Right cardiac atrium (tissue), 5 donors: Measurements from ENCODE around the gene GLS. TPM values are rescaled to one million over a fixed set of nuclear protein-coding genes. Genes with fewer than 3 reads are reported as not detected.

Source experiments
- ATAC-seq, 2 donors: fragments of 200-7000 bp; cut with Tn5 transposase; one replicate each; pipeline versions ENCODE4 v1.8.0 to v1.9.1; 2020; ENCODE audit warnings: moderate library complexity in 2 of 2, mild to moderate bottlenecking in 1 of 2
- DNase-seq, 3 donors: peaks; one replicate each; pipeline ENCODE4 v3.0.0-alpha.2; 2020
- H3K27ac ChIP-seq: one replicate; pipeline ENCODE4 v1.5.1; 2013; ENCODE audit warnings: mild to moderate bottlenecking, low read length, control low read depth, moderate library complexity
- H3K27me3 ChIP-seq: one replicate; pipeline ENCODE4 v1.6.1; 2013; ENCODE audit not compliant: control insufficient read depth, insufficient read depth
- H3K4me1 ChIP-seq: one replicate; pipeline ENCODE4 v1.6.1; 2013; ENCODE audit warnings: low read length; ENCODE audit not compliant: control insufficient read depth, insufficient read depth
- H3K4me3 ChIP-seq: one replicate; pipeline ENCODE4 v1.5.1; 2013; ENCODE audit warnings: low read length, control low read depth
- H3K9me3 ChIP-seq: one replicate; pipeline ENCODE4 v1.6.1; 2013; ENCODE audit warnings: low read length; ENCODE audit not compliant: control insufficient read depth
- WGBS: extraction: QIAGEN DNeasy Blood & Tissue Kit; methylation state at CpG from one replicate; pipeline ENCODE4 v1.1.7; 2013; 5-methylcytosine and 5-hydroxymethylcytosine counted together
- intact Hi-C, 4 donors: fragments of 100-400 bp; cut with DNase I; formaldehyde crosslinking; loops; one replicate each; pipeline versions ENCODE4 v1.11.0 to v1.14.0; 2022 to 2023
- polyA plus RNA-seq: library from polyadenylated mRNA; stranded (reverse); fragments of 200-250 nt; gene quantifications from one replicate; pipeline ENCODE4 v1.2.3, GENCODE V29; 2013
- total RNA-seq, 4 donors: library from RNA; stranded (reverse); fragmentation: NEBNext Ultra II Directional; extraction: Animal tissue kit (Norgen Biotek cat#: 25700); gene quantifications; one replicate each; pipeline ENCODE4 v1.2.1, GENCODE V29; 2021
- donor health status: healthy with polysubstance abuse.
- donor health status: DM: no; HTN: yes; CAD: no.
- donor health status: DM: no; HTN: no; CAD: no.
- donor health status: DM: no; HTN: yes; CAD: no; lungs with severe emphysema.
- donor health status: DM: yes; HTN: yes; CAD: no.

The GLS gene
- total and polyA plus RNA-seq, 5 donors, result 33.4 to 106 (median 90.2) TPM

- H3K4me3 ChIP-seq, result no peak overlapping the region
- no peaks in the 10 kb centered on the region for H3K27me3 ChIP-seq
- no peaks in the 10 kb centered on the region for H3K9me3 ChIP-seq
- DNase-seq, result peak; percentile 16 to 56 (median 33)
- WGBS, result 64% methylated on average over 5 of the region's 5 CpGs
- peak; percentile 66 to 73 for ATAC-seq
- H3K27ac ChIP-seq, result no peak overlapping the region
- intact Hi-C loops, result no loop called here
- H3K4me1 ChIP-seq, result no peaks in the 10 kb centered on the region
These were observed 115.8 kb downstream of the GLS start for GRCh38 chr2:190996338-190996946.

GRCh38 chr2:190996947-190997346 lies 116.3 kb downstream of the GLS start:
- DNase-seq (peak in 2 of 3 donors; percentile 26 to 48), ATAC-seq (peak; percentile 54 to 58)
- intact Hi-C loops, result no loop called here
- Histone ChIP-seq H3K4me3 (no peak overlapping the region), H3K27ac (no peak overlapping the region), H3K9me3 (no peaks in the 10 kb centered on the region), H3K4me1 (no peaks in the 10 kb centered on the region), H3K27me3 (no peaks in the 10 kb centered on the region)
- WGBS, result 80% methylated on average over 5 of the region's 5 CpGs

DNA sequence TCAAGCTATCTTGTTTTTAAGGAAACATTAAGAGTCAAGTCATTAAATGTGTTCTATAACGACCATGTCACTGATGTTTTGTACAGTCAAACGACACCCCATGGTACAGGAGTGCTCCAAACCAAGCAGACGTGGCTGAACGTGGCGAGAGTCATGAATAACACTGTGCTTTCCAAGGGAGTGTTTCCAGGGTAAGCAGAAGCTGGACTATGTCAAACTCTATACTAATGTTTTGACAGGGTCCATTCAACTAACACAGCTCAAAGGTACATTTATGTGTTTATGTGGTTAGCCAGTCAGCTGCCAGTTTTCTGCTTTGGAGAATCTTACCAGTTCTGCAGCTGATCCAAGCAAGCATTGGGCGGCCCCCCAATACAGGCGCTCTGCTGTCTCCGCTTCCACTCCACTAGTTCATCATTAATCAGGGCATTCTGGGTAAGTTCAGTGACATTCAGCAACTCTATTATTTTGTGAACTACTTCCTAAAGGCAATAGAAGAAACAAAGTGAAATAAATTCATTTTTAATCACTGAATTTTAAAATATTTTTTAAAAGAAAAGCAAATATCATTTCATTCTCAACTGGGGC lies 117.0 kb downstream of the GLS start:
- Histone ChIP-seq H3K27me3 (no peaks in the 10 kb centered on the region), H3K4me3 (no peak overlapping the region), H3K4me1 (no peaks in the 10 kb centered on the region), H3K27ac (no peak overlapping the region), H3K9me3 (no peaks in the 10 kb centered on the region)
- intact Hi-C loops, result no loop called here
- WGBS, result 91% methylated on average over 8 of the region's 8 CpGs
- ATAC-seq (no peak), DNase-seq (no peak)

DNA sequence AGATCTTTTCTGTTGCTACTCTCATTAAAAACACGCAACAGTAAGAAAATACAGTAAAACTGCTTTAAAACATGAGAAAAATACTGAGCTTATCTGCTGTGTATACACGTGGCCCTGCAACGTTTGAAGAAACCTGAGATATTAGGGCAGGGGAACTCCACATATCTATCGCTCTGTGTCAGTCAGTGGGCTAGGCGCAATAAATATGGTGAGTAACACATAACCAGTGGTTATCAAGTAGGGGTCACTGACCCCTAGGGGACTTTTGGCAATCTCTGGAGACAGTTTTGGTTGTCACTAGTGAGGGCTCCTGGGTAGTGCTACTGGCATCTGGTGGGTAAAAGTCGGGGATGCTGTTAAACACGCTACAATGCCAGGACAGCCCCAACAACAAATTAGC lies 118.4 kb downstream of the GLS start:
- Histone ChIP-seq H3K27me3 (no peaks in the 10 kb centered on the region), H3K4me3 (no peak overlapping the region), H3K4me1 (no peaks in the 10 kb centered on the region), H3K9me3 (no peaks in the 10 kb centered on the region), H3K27ac (no peak overlapping the region)
- 87% methylated on average over 7 of the region's 7 CpGs for WGBS
- intact Hi-C loops, result no loop called here
- ATAC-seq (no peak), DNase-seq (no peak)

DNA sequence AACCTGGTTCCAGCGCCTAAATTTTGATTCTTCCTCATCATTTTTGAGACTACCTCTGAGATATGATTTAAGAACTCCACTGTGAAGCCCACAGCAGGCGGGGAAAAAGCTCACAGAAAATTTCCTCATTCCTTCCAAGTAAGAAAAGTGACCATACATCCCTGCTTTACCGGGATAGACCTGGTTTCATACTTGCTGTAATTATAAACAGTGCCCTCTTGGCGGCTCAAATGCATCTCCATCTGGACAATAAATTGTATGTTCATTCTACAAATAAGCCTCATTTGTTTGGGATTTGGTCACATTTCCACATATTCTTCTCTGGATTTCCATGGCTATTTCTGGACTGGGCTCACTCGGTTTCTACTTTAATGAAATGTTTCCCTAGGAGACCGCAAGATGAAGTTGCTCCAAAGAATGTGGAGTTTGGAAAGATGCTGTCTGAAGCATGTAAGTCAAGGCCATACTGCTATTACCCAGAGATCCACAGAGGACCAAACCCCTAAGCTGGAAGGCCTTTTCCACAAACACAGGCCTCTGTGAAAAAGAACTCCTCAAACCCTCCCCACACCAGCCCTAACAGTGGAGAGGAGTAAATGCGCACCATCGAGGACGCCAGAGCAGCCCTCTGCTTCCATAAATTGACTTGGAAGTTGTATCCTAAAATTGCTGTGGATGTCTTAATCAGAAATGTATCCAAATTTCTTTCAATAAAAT lies 119.5 kb downstream of the GLS start:
- H3K27ac ChIP-seq, result no peak overlapping the region
- H3K9me3 ChIP-seq, result no peaks in the 10 kb centered on the region
- WGBS, result 83% methylated on average over 9 of the region's 9 CpGs
- no peak overlapping the region for H3K4me3 ChIP-seq
- H3K4me1 ChIP-seq, result no peaks in the 10 kb centered on the region
- ATAC-seq, result no peak
- no peaks in the 10 kb centered on the region for H3K27me3 ChIP-seq
- intact Hi-C loops, result no loop called here
- no peak for DNase-seq

GRCh38 chr2:191001032-191001431 lies 120.4 kb downstream of the GLS start:
- H3K4me3 ChIP-seq, result no peak overlapping the region
- DNase-seq (no peak), ATAC-seq (peak in 1 of 2 donors; percentile 59)
- WGBS, result 62% methylated on average over 2 of the region's 2 CpGs
- H3K27me3 ChIP-seq, result no peaks in the 10 kb centered on the region
- H3K4me1 ChIP-seq, result no peaks in the 10 kb centered on the region
- no peak overlapping the region for H3K27ac ChIP-seq
- intact Hi-C loops, result no loop called here
- no peaks in the 10 kb centered on the region for H3K9me3 ChIP-seq

- no peak for ATAC-seq
- 92% methylated on average over 3 of the region's 3 CpGs for WGBS
- intact Hi-C loops, result no loop called here
These were observed 121.0 kb downstream of the GLS start for GRCh38 chr2:191001624-191002023.

GRCh38 chr2:191003405-191004309 lies 123.0 kb downstream of the GLS start:
- Histone ChIP-seq H3K4me1 (no peaks in the 10 kb centered on the region), H3K27me3 (no peaks in the 10 kb centered on the region), H3K9me3 (no peaks in the 10 kb centered on the region), H3K27ac (no peak overlapping the region), H3K4me3 (no peak overlapping the region)
- ATAC-seq, result no peak
- no peak for DNase-seq
- 96% methylated on average over 6 of the region's 6 CpGs for WGBS
- intact Hi-C loops, result no loop called here

More at GRCh38 chr2:191001624-191002023, 121.0 kb downstream of the GLS start:
- H3K27ac ChIP-seq, result no peak overlapping the region
- no peaks in the 10 kb centered on the region for H3K4me1 ChIP-seq
- no peak overlapping the region for H3K4me3 ChIP-seq
- no peaks in the 10 kb centered on the region for H3K27me3 ChIP-seq
- H3K9me3 ChIP-seq, result no peaks in the 10 kb centered on the region
- DNase-seq, result no peak

DNA sequence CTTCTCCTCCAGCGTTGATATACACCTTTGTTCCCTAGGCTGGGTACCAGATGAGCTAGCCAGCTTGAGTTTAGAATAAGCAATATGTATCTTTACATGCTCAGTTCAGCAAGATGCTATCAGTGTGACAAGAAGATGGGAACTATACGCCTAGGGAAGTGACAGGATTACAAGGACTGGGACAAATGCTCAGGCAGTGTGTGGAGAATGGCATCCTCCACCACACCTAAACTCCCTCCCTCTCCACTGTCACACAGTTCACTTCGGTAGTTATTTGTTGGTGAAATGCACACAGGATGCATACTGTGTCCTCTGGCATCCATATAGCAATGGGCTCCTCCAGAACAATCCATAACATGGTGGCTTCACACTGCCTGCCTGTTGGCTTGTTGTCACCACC lies 125.7 kb downstream of the GLS start:
- 95% methylated on average over 3 of the region's 3 CpGs for WGBS
- Histone ChIP-seq H3K9me3 (no peaks in the 10 kb centered on the region), H3K4me1 (peaks cover 2% of the 10 kb centered on the region), H3K27ac (no peak overlapping the region), H3K4me3 (no peak overlapping the region), H3K27me3 (no peaks in the 10 kb centered on the region)
- intact Hi-C loops, result no loop called here
- DNase-seq (no peak), ATAC-seq (no peak)

DNA sequence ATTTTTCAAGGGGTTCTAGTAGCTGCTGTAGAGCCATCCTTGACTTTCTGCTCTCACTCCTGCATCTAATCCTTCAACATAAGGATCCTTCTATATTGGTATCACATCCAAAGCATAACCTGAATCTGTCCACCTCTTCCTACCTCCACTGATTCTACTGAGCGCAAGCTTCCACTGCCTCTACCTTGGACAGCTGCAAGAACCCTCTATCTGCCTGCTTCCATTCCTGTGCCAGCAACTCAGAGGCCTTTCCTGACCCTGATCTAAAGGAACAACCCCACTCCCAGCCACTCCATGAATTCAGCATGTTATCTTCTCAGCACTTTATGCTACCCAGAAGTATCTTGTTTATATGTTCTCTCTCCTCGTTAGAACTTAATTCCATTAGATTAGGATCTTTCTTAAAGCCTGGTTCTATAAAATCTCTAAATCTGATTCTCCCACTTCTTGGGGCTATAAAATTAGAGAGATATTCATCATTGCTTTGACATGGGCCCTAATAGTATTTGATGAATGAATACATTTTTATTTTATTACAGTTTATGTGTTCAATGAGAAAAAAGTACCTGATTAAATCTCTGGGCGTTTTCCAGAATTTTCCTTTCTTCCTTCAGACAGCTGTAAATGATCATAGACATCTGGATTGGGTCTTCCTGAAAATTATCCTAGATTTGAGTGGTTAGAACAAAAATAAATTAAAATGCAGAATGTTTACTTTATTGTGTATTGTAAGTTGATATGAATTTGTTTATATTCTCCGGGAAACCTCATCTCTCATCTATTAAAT lies 126.6 kb downstream of the GLS start:
- intact Hi-C loops, result no loop called here
- Histone ChIP-seq H3K27ac (no peak overlapping the region), H3K4me3 (no peak overlapping the region), H3K27me3 (no peaks in the 10 kb centered on the region), H3K9me3 (no peaks in the 10 kb centered on the region), H3K4me1 (peaks cover 4% of the 10 kb centered on the region)
- 87% methylated on average over 4 of the region's 4 CpGs for WGBS
- DNase-seq (no peak), ATAC-seq (no peak)
